HG02642 (cell line): ENCODE results near the gene SLC9A9.
A peak's percentile ranks its signal among the peaks of the same experiment; 100 is the strongest.

Source experiments
- ATAC-seq: cut with Tn5 transposase; IDR thresholded peaks from one replicate; pipeline ENCODE4 v1.9.1; 2021; ENCODE audit warnings: mild to moderate bottlenecking; ENCODE audit not compliant: unreplicated experiment, poor library complexity

SLC9A9 gene

GRCh38 chr3:143479727-143480126, 368.5 kb downstream of the SLC9A9 start:
- peak; percentile 51 for ATAC-seq

DNA sequence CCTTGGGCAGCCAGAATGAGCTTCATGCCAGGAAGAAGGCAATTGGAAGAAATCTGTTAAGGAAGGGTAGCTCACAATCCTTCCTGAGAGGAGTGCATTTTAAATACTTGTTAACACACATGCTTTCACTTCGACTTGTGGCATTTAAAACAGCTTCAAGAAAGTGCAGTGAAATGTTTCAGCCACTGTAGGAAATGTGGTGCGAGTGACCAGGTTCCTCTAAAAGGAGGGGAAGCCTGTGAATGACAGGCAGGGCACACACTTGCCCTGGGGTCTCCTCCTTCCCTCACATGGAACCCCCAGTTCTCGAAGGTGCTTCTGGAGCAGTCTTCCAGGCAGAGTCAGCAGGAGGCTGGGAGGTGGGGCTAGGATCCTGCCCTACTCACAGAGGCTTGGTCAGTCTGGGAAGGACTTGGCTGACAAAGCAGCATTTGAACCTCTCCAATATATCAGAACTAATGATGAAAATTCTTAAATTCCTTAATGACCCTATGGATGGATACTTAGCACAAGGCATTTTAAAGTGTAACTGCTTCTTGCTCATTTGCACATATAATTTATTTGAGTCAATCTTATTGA, 370.1 kb downstream of the SLC9A9 start:
- ATAC-seq = no peak

DNA sequence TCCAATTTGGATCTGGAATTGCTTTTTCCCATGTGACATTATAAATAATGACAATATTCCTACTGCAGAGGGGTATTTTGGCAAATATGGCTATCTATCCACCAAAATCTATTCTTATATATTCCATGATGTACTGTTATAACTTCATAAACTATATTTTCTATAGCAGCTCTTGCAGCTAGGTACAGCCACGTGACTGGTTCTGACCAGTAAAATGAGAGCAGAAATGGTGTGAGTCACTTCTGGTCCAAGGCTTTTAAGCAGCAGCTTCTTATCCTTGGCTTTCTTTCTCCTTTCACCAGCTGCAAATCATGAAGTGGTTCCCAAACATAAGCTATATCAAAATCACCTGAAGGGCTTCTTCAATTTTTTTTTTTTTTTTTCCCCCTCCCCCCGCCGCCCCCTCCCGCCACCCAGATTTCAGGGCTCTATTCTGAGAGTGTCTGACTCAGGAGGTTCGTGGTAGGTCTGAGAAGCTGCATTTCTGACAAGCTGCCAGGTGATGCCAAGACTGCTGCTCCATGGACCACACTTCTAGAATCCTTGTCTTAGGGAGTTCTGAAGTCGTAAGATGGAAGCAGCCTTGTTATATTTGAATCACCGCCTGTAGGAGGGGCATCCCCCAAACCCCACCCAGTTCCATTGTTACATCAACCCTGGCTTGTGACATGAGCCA, 371.2 kb downstream of the SLC9A9 start:
- no peak for ATAC-seq

DNA sequence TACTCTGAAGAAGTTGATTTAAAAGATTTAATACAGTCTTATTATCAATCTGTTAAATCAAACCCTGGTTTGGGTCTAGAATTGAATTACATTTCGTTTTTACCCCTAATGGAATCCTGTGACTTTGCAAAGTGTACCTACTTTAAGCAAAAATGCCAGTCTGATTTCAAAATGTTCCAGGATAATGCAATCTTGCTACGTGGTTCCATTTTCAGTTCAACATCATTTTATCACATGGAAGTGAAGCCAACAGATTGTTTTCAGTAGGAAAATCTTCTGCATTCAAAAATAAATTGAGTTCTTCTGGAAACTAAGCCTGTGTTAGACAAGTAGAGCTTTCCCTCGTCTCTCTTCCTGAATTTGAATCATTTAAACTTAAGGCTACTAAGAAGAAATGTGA, 372.3 kb downstream of the SLC9A9 start:
- ATAC-seq = no peak

DNA sequence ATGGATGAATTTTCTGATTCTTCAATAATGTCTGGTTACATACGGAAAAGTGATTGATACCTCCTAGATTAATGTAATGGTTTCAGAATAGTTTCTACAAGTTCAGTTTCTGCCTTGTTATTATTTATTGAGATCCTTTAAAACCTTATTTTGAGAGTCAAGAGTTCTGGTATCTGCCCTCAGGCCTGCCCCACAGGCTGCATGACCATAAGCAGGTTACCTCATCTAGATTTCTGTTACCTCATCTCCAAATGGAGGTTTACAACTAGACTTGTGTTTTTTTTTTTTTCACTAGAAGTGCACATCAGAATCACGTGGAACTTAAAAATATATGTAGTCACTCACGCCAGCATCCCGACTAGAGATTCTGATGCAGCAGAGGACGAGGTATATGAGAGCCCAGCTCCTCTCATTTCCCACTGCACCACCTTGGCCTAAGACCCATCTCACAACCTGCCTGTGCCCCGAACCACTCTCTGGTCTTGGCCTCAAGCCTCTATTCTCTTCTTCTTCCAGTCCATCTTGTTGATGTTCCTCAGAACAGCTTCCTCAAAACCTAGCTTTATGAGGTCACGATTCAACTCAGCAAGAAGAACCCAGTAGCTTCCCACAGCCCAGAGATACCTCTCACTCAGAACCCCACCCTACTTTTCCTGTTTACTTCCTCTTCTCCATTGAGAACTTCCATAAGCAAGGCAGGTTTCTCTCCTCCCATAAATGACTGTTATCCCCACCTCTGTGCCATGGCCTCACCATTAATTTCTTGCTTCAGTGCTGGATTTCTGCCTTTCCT, 375.3 kb downstream of the SLC9A9 start:
- ATAC-seq = no peak

DNA sequence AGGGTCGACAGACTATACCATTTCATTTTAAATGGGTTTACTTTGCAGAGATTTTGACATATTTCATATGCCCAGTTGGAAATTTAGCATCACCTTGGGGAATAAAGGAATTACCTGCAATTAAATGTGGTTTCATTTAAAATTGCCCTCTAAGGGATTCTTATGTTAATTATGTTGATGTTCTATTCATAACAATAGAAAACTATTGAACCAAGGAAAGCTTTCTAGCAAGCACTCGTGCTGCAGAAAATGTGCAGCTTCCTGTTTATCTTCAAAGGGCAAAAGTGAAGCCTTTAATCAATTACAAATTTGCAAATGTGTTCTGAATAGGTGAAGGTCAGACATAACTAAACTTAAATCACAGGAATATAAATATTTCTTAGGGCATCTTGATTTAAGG, 376.6 kb downstream of the SLC9A9 start:
- no peak for ATAC-seq

DNA sequence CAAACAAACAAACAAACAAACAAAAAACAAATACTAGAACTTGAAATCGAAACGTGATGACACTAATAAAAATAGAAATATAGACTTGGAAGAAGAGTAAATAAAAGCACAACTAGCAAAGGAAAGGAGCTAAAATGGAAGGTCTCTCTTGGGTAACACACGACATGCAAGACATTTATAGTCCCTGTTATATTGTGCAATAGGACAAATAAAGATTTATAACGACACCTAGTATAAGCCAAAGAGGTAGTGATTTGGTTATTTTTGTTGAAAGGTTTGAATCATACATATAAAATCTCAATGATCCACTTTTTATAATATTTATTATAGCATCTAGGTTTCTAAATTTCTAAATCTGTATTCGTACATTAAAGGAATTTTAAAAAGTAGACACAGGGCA, 379.1 kb downstream of the SLC9A9 start:
- no peak for ATAC-seq

GRCh38 chr3:143465666-143466065, 382.6 kb downstream of the SLC9A9 start:
- ATAC-seq = no peak

DNA sequence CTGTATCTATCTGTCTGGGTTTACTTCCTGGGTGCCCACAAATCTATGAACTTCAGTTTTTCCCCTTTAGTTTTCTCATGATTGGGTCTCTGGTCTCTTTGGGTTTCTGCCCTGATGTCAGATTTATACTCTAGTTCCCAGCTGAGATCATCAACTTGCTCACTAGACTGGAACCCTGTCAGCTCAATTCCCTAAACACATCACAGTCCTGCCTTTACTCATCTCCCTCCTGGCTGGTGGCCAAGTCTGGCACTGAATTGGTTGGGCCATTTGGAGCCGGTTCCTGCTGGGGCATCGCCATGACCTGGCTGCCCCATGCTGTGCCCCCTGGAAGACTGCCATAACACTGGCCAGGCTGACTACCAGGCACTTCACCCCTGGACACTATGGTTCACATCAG, 383.4 kb downstream of the SLC9A9 start:
- no peak for ATAC-seq

DNA sequence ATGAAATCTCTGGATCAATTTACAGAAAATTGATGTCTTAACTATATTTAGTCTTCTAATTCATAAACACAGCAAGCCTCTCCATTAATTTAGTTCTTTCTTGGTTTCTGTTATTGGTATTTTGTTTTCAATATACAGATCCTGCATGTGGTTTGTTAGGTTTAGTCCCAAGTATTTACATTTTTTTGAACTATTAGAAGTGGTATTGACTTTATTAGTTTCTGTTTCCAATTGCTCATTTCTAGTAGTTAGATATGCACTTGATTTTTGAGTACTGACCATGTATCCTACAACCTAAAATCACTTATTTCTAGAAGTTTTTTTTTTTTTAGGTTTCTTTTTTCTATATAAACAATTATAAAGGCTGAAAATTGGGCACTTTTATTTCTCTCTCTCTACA, 392.8 kb downstream of the SLC9A9 start:
- no peak for ATAC-seq

DNA sequence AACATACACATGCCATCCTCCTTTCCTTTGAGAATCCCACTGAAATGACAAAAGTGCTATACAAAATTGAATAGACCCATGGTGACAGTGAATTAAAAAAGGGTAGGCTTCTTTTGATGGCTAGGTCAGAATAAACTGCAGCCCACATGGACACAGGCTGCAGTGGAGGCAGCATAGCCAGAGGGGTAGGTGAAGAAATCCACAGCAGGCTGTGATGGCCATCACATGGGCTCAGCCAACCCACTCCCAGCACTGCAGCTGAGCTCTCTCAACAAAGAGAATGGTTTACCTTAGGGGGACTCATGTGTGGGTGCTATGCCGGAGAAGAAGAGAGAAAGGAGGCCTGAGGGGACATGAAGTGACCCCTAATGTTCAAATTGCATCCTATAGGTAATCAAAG, 397.6 kb downstream of the SLC9A9 start:
- ATAC-seq = no peak

GRCh38 chr3:143447491-143447890, 400.8 kb downstream of the SLC9A9 start:
- ATAC-seq = no peak

DNA sequence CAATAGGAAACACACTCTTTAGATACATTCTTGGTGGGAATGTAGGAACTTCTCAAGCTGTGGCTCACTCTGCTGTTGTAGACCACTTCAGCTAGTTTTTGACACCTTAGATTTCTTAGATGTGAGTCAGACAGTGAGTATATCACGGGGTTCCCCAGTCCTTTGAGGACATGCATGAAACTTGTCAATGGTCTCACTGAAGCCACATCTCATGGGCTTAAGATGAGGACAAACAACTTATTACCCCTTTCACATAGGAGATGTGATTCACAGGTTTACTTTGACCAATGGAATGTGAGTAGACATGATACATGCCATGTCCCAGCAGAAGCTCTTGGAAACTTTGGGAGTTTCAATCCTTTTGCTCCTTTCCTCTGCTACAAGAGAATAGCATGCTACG, 403.1 kb downstream of the SLC9A9 start:
- peak; percentile 80 for ATAC-seq

GRCh38 chr3:143443851-143444331, 404.4 kb downstream of the SLC9A9 start:
- no peak for ATAC-seq

DNA sequence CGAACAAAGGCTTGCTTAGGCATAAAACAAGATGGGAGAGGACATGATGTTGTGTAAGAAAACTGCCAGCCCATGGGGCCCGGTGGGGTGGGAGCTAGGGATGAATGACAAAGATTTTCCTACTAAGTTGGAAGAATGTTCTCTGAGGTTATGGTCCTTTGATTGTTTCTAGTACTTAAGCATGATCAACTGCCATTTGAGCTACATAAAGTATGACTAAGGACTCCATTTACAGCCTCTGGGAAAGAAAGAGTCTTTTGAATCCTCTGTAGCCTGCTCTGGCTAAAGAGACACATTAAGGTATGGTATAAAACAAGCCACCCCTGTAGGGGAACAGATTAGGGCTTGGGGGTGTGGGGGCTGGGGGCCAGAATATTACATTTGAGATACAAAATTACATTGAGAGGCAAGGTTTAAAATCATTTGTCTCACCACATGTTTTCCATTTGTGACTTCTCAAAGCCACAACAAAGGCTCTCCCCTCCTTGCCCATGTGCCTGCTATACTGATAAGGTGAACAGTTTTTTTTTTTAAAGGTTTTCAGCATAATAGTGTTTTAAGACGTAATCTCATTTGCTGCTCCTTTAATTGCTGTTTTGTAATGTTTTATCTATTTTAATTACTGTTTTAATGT, 405.3 kb downstream of the SLC9A9 start:
- no peak for ATAC-seq

DNA sequence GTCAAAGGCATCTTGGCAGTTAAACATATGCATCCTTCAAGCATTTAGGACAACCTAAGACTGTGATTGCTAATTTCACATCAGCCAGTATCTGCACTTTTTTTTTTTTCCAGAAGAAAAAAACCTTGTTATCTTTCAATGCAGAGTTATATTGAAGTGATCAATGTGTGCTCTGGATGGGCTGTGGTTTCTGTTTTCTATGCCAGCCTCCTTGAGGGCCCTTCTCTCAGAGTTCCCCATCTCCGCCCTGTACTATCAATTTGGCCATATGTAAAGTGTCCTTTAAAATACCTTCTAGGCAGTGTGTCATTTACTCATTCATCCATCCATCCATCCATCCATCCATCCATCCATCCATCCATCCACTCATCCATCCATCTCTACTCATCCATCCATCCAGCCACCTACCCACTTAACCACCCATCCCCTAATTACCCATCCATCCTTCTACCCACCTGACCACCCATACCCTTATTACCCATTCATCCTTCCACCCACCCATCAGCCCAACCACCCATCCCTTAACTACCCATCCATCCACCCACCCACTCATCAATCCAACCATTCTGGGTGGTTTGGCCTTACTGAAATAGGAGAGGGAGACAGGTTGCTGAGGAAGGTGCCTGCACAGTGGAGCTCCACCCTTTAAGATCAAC, 406.6 kb downstream of the SLC9A9 start:
- ATAC-seq = no peak

DNA sequence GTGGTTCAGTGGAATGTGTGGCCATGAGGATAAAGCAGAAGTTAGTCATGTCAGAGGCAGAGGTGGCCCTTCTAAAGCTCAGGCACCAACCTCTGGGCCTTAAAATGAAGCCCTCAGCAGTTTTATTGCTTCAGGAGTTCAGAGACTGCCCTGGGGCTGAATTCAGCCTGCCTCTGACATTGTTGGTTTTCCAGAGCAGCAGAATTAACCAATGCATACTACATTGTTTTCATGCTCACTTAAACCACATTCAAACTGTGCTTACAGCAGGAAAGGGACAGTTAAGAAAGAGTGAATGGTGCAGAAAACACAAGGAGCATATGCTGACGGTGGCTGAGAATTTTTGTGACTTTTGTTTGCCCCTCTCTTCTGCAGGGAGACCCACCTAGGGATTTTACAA, 408.5 kb downstream of the SLC9A9 start:
- ATAC-seq = no peak

DNA sequence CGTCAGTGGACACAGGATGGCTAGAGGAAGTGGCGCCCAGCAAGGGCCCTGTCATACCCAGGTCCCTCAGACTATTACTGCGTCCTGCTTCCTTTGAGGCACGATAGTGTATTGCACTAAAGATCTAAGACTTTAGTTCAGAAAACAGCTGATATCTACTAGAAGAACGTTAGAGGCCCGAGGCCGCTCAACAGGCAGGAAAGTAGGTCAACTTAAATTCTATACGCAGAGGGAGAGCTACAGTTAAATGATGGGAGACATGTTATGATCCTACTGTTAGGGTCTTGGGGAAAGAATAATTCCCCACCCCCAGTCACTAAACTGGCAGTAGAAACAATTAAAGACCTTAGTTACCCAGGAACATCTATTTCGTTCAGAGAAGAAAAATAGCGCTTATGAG, 410.9 kb downstream of the SLC9A9 start:
- no peak for ATAC-seq

DNA sequence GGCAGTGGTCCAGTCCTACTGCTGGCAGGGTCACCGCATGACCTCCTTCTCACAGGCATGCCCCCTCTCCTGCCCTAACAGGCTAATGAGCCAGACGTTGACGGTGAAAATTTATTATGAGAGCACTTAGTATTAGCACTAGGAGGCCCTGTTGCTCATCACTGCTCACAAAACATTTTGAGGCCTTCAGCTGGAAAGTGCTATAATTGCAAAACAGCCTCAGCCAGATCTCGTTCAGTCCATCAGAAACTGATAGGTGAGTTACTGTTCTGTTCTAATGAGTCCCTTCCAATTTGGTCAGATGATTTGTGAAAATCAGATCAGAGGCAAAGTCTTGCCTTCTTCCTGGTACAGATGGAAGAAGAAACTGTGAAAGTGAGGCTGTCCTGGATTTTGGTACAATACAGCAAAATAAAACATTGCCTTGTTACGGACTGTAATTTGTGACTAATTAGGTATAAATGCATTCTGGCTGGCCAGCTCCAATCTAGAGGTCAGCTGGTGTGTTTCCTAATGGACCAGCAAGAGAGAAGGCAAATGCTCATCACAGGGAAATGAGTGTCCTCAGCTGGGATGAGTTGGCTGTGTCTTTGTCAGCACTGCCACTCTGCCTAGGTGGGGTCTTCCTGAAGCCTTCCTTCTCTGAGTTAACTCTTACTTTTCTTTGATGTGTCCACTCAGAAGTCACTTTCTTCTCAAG, 411.9 kb downstream of the SLC9A9 start:
- no peak for ATAC-seq

GRCh38 chr3:143433787-143434378, 414.4 kb downstream of the SLC9A9 start:
- ATAC-seq = no peak
